Neural progenitor cell (in vitro differentiated cells): Measurements from ENCODE around the gene CNOT4. TPM values are rescaled to one million over a fixed set of nuclear protein-coding genes. Genes with fewer than 3 reads are reported as not detected.

Experiments
- DNase-seq: peaks from one replicate; pipeline ENCODE4 v3.0.0-alpha.2; 2016; ENCODE audit warnings: low spot score
- H2AFZ ChIP-seq: fragments of 200-600 bp; sonication (generic); replicated peaks from 2 replicates; pipeline ENCODE4 v1.6.1; 2016; ENCODE audit warnings: antibody characterized with exemption
- H3F3A ChIP-seq: fragments of 200-600 bp; sonication (generic); 2 replicates; pipeline ENCODE4 v1.6.1; 2016; ENCODE audit warnings: antibody characterized with exemption, low read depth
- H3K27ac ChIP-seq: fragments of 200-600 bp; sonication (generic); 2 replicates; pipeline ENCODE4 v1.5.1; 2016; ENCODE audit warnings: mild to moderate bottlenecking
- H3K27me3 ChIP-seq: fragments of 200-600 bp; sonication (generic); 2 replicates; pipeline ENCODE4 v1.6.1; 2016; ENCODE audit warnings: mild to moderate bottlenecking, moderate library complexity
- H3K36me3 ChIP-seq: fragments of 200-600 bp; sonication (generic); 2 replicates; pipeline ENCODE4 v1.5.1; 2016
- H3K4me1 ChIP-seq: fragments of 200-600 bp; sonication (generic); 2 replicates; pipeline ENCODE4 v1.6.1; 2016; ENCODE audit warnings: mixed run types
- H3K4me2 ChIP-seq: fragments of 200-600 bp; sonication (generic); 2 replicates; pipeline ENCODE4 v1.6.1; 2016
- H3K4me3 ChIP-seq: fragments of 200-600 bp; sonication (generic); 2 replicates; pipeline ENCODE4 v1.5.1; 2016
- H3K79me2 ChIP-seq: fragments of 200-600 bp; sonication (generic); 2 replicates; pipeline ENCODE4 v1.6.1; 2016; ENCODE audit warnings: low read depth
- H3K9ac ChIP-seq: fragments of 200-600 bp; sonication (generic); 2 replicates; pipeline ENCODE4 v1.6.1; 2016
- H3K9me3 ChIP-seq: fragments of 200-600 bp; sonication (generic); 2 replicates; pipeline ENCODE4 v1.5.1; 2016; ENCODE audit warnings: low read depth
- H4K20me1 ChIP-seq: fragments of 200-600 bp; sonication (generic); 2 replicates; pipeline ENCODE4 v1.6.1; 2016; ENCODE audit warnings: low read depth
- H3K27ac Mint-ChIP-seq: 3 replicates; pipeline ENCODE4 v1.8.0; 2021; ENCODE audit warnings: mixed read lengths
- H3K27me3 Mint-ChIP-seq: 2 replicates; pipeline ENCODE4 v1.8.0; 2022; ENCODE audit warnings: low read depth, mild to moderate bottlenecking, inconsistent platforms, moderate library complexity, mixed read lengths; ENCODE audit not compliant: insufficient read depth
- H3K36me3 Mint-ChIP-seq: 3 replicates; pipeline ENCODE4 v1.8.0; 2021; ENCODE audit warnings: mixed read lengths
- H3K4me1 Mint-ChIP-seq: 3 replicates; pipeline ENCODE4 v1.8.0; 2021; ENCODE audit warnings: mixed read lengths
- H3K4me3 Mint-ChIP-seq: 3 replicates; pipeline ENCODE4 v1.8.0; 2021; ENCODE audit warnings: mild to moderate bottlenecking, moderate library complexity, mixed read lengths
- H3K9me3 Mint-ChIP-seq: 3 replicates; pipeline ENCODE4 v1.8.0; 2020; ENCODE audit warnings: mixed read lengths
- EZH2 ChIP-seq: fragments of 200-600 bp; sonication (generic); IDR thresholded peaks from 2 replicates; pipeline ENCODE4 v1.6.1; 2017; ENCODE audit warnings: antibody characterized with exemption, mild to moderate bottlenecking, moderate library complexity
- EZH2phosphoT487 ChIP-seq: fragments of 200-600 bp; sonication (generic); IDR thresholded peaks from 2 replicates; pipeline ENCODE4 v1.6.1; 2017; ENCODE audit warnings: antibody characterized with exemption
- total RNA-seq: library from RNA; depleted of rRNA; stranded (reverse); fragments of >200 nt; gene quantifications from 2 replicates; pipeline ENCODE4 v1.2.3, GENCODE V29; 2015; ENCODE audit warnings: low replicate concordance
- TF ChIP-seq, protein P1 (sequence below): fragments of 200-600 bp; sonication (generic); IDR thresholded peaks from 2 replicates; pipeline ENCODE4 v1.5.1; 2017; ENCODE audit warnings: antibody characterized with exemption, mild to moderate bottlenecking

CNOT4 gene
- total RNA-seq, 1 donor from 2014 or later: 21.4 TPM

DNA sequence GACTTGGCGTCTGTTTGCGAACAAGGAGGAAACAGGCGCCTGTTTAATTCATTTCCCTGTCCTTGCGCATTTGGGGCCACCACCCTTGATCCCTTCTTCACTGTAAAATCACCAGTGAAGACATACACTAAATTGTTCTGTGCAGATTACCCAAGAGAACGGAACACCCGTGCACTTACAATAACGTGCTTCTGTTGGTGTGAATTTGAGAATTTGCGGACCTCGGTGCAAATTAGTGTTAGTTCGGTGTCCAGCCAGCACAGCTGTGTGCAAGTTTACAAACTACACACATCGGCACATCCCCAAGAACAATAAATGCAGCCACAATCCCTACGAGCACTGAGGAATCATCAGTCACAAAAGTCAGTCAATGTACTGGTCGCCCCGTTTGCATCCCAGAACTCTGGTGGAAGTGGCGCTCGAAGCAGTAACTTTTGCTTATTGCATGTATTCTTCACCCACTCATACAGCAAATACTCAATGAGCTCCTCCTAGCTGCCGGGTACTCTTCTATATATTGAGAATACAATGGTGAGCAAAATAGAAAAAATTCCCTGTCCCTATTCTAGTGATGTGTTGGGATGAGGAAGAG, 786 bp upstream of the CNOT4 start:
- Histone ChIP-seq H3K27ac (no peak overlapping the region), H3K9me3 (no peaks in the 10 kb centered on the region), H3K79me2 (peaks cover 41% of the 10 kb centered on the region), H3K27me3 (peaks cover 8% of the 10 kb centered on the region), H3K4me2 (peak overlapping the region; percentile 83), H3K4me1 (peaks cover 17% of the 10 kb centered on the region), H3K36me3 (no peaks in the 10 kb centered on the region), H3K4me3 (peak overlapping the region; percentile 80), H2AFZ (peak overlapping the region; percentile 95), H4K20me1 (peaks cover 36% of the 10 kb centered on the region), H3K9ac (no peak overlapping the region), H3F3A (peaks cover 5% of the 10 kb centered on the region)
- H3K36me3 Mint-ChIP-seq: no peaks in the 10 kb centered on the region
- TF ChIP-seq EZH2 (peak; percentile 37), EZH2phosphoT487 (no peak)
- TF ChIP-seq, protein P1, sequence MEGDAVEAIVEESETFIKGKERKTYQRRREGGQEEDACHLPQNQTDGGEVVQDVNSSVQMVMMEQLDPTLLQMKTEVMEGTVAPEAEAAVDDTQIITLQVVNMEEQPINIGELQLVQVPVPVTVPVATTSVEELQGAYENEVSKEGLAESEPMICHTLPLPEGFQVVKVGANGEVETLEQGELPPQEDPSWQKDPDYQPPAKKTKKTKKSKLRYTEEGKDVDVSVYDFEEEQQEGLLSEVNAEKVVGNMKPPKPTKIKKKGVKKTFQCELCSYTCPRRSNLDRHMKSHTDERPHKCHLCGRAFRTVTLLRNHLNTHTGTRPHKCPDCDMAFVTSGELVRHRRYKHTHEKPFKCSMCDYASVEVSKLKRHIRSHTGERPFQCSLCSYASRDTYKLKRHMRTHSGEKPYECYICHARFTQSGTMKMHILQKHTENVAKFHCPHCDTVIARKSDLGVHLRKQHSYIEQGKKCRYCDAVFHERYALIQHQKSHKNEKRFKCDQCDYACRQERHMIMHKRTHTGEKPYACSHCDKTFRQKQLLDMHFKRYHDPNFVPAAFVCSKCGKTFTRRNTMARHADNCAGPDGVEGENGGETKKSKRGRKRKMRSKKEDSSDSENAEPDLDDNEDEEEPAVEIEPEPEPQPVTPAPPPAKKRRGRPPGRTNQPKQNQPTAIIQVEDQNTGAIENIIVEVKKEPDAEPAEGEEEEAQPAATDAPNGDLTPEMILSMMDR: no peak
- no peaks in the 10 kb centered on the region for H3K27me3 Mint-ChIP-seq
- H3K9me3 Mint-ChIP-seq: no peaks in the 10 kb centered on the region
- DNase-seq: peak; percentile 3
- peaks cover 16% of the 10 kb centered on the region for H3K4me1 Mint-ChIP-seq
- no peak overlapping the region for H3K27ac Mint-ChIP-seq
- no peak overlapping the region for H3K4me3 Mint-ChIP-seq

DNA sequence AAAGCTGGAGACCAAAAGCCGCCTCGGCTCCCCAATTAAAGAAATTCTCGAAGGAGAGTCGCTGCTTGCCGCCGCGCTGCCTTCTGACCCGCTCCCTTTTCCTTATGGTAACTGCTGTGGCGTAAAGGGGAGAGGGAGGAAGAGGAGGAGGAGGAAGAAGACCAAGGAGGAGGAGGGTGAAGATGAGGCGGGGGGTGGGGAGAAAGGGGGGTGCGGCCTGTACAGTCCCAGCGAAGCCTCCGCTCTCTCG, 388 bp downstream of the CNOT4 start:
- Mint-ChIP-seq H3K4me1 (peaks cover 16% of the 10 kb centered on the region), H3K36me3 (peaks cover 3% of the 10 kb centered on the region), H3K27ac (no peak overlapping the region), H3K9me3 (no peaks in the 10 kb centered on the region), H3K27me3 (no peaks in the 10 kb centered on the region), H3K4me3 (no peak overlapping the region)
- H3K79me2 ChIP-seq: peaks cover 52% of the 10 kb centered on the region
- H3K36me3 ChIP-seq: no peaks in the 10 kb centered on the region
- H3K4me1 ChIP-seq: peaks cover 17% of the 10 kb centered on the region
- peaks cover 8% of the 10 kb centered on the region for H3K27me3 ChIP-seq
- TF ChIP-seq EZH2: no peak
- no peak for TF ChIP-seq EZH2phosphoT487
- TF ChIP-seq, protein P1: no peak
- peak overlapping the region; percentile 98 for H3K27ac ChIP-seq
- peaks cover 36% of the 10 kb centered on the region for H4K20me1 ChIP-seq
- peak overlapping the region; percentile 80 for H3K4me3 ChIP-seq
- DNase-seq: no peak
- H3K9ac ChIP-seq: peak overlapping the region; percentile 98
- peak overlapping the region; percentile 88 for H2AFZ ChIP-seq
- no peaks in the 10 kb centered on the region for H3K9me3 ChIP-seq
- peaks cover 5% of the 10 kb centered on the region for H3F3A ChIP-seq
- H3K4me2 ChIP-seq: peak overlapping the region; percentile 88

DNA sequence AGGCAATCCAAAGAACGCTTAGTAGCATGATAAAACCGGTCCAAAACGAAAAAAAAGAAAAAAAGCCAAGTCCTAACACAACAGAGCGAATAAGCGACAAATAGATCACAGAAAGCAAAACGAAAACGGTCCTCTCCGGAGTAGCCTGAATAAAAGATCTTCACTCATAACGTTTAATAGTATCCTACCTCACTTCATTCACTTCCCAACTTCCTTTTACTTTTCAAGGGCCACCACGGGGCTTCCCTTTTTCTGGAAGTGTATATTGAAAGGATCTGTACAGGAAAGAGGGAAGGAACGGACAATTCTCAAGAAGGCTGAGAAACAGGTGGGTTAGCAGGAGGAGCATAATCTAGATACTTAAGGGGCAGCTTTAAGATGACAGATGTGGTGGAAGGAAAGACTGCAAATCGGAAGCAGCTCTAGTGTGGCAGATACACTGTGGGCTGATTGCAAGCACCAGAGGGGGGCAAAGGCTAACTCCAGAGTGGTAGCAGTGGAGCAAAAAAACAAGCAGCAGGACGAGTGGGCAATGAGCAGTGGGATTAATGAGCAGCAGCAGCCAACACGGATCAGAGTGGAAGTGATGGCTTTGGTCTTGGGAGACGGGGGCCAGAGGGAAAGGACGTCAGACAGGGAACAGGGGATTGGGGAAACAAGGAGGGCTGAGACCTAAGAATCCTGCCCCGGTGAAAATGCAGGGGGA, 866 bp downstream of the CNOT4 start:
- Mint-ChIP-seq H3K36me3 (peaks cover 3% of the 10 kb centered on the region), H3K4me3 (no peak overlapping the region), H3K27me3 (no peaks in the 10 kb centered on the region), H3K9me3 (no peaks in the 10 kb centered on the region), H3K4me1 (peaks cover 16% of the 10 kb centered on the region), H3K27ac (no peak overlapping the region)
- H3K27me3 ChIP-seq: peaks cover 8% of the 10 kb centered on the region
- TF ChIP-seq EZH2 (no peak), EZH2phosphoT487 (no peak)
- TF ChIP-seq, protein P1: no peak
- H3K4me2 ChIP-seq: peak overlapping the region; percentile 88
- DNase-seq: peak; percentile 62
- H3K36me3 ChIP-seq: no peaks in the 10 kb centered on the region
- peaks cover 55% of the 10 kb centered on the region for H3K79me2 ChIP-seq
- H2AFZ ChIP-seq: peak overlapping the region; percentile 88
- H3F3A ChIP-seq: peaks cover 5% of the 10 kb centered on the region
- peak overlapping the region; percentile 98 for H3K27ac ChIP-seq
- H3K9me3 ChIP-seq: no peaks in the 10 kb centered on the region
- H3K4me3 ChIP-seq: peak overlapping the region; percentile 80
- H4K20me1 ChIP-seq: peaks cover 36% of the 10 kb centered on the region
- peak overlapping the region; percentile 98 for H3K9ac ChIP-seq
- H3K4me1 ChIP-seq: peaks cover 17% of the 10 kb centered on the region
